ENCODE results near the gene NLK.

DNA sequence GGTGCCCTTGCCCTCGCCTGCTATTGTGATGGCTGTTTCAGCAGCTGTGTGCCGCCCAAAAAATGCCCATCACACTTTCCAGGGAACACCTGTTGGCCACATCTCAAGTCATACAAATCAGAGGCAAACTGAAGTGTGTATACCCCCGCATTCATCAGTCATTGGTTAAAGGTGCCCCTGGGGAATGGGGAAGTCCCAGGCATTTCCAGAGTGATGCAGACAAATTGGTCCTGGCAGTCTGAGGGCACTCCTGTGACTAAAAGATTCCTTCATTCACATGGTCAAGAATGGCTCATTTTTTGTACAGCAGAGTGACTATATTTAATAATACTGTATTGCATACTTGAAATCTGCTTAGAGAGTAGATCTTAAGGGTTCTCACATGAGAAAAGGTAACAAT is 173.6 kb downstream of the NLK start:
- no peak for TF ChIP-seq BHLHE40 (IDR thresholded peaks at IDR 0.05; ENCODE audit: low read depth, low read length)
- TF ChIP-seq POLR2A (IDR thresholded peaks at IDR 0.05; ENCODE audit: low read depth, low read length) = no peak
- TF ChIP-seq, protein P1, sequence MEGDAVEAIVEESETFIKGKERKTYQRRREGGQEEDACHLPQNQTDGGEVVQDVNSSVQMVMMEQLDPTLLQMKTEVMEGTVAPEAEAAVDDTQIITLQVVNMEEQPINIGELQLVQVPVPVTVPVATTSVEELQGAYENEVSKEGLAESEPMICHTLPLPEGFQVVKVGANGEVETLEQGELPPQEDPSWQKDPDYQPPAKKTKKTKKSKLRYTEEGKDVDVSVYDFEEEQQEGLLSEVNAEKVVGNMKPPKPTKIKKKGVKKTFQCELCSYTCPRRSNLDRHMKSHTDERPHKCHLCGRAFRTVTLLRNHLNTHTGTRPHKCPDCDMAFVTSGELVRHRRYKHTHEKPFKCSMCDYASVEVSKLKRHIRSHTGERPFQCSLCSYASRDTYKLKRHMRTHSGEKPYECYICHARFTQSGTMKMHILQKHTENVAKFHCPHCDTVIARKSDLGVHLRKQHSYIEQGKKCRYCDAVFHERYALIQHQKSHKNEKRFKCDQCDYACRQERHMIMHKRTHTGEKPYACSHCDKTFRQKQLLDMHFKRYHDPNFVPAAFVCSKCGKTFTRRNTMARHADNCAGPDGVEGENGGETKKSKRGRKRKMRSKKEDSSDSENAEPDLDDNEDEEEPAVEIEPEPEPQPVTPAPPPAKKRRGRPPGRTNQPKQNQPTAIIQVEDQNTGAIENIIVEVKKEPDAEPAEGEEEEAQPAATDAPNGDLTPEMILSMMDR (conservative IDR thresholded peaks at IDR 0.05; ENCODE audit: low read depth, low read length) = no peak
- TF ChIP-seq MAZ (IDR thresholded peaks at IDR 0.05; ENCODE audit: borderline replicate concordance, low read depth, low read length) = no peak
- TF ChIP-seq, protein P2, sequence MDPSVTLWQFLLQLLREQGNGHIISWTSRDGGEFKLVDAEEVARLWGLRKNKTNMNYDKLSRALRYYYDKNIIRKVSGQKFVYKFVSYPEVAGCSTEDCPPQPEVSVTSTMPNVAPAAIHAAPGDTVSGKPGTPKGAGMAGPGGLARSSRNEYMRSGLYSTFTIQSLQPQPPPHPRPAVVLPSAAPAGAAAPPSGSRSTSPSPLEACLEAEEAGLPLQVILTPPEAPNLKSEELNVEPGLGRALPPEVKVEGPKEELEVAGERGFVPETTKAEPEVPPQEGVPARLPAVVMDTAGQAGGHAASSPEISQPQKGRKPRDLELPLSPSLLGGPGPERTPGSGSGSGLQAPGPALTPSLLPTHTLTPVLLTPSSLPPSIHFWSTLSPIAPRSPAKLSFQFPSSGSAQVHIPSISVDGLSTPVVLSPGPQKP (IDR thresholded peaks at IDR 0.05; ENCODE audit: borderline replicate concordance, low read depth, low read length) = no peak
- TF ChIP-seq, protein P3, sequence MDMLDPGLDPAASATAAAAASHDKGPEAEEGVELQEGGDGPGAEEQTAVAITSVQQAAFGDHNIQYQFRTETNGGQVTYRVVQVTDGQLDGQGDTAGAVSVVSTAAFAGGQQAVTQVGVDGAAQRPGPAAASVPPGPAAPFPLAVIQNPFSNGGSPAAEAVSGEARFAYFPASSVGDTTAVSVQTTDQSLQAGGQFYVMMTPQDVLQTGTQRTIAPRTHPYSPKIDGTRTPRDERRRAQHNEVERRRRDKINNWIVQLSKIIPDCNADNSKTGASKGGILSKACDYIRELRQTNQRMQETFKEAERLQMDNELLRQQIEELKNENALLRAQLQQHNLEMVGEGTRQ (IDR thresholded peaks at IDR 0.05; ENCODE audit: low read depth, low read length) = no peak
- TF ChIP-seq RAD21 (IDR thresholded peaks at IDR 0.05; ENCODE audit: low read length) = no peak
- no peak for TF ChIP-seq FOS (IDR thresholded peaks at IDR 0.05; ENCODE audit: low read depth, low read length)

All from IMR-90 (cell line).